Measurements from ENCODE around the gene BEST3.
"Not testable (repeated sequence)": the region's sequence is repeated elsewhere in the genome, so short reads cannot be mapped to it uniquely, and the experiment has no call there.

- not testable (repeated sequence) for TF ChIP-seq CTCF (IDR thresholded peaks at IDR 0.05; ENCODE audit: low read depth, low read length); POLR2A (IDR thresholded peaks at IDR 0.05; ENCODE audit: extremely low read depth, insufficient read length)
Observed at GRCh38 chr12:69664930-69665377, 34.1 kb downstream of the BEST3 start.
